Right lobe of liver (tissue), 6 donors: Measurements from ENCODE around the gene IVD. TPM values are rescaled to one million over a fixed set of nuclear protein-coding genes. Genes with fewer than 3 reads are reported as not detected.

Experiments used
- ATAC-seq, 4 donors: fragments of 200-7000 bp; cut with Tn5 transposase; one replicate each; pipeline ENCODE4 v1.9.1; 2020; ENCODE audit warnings: mild to moderate bottlenecking in 4 of 4, moderate library complexity in 4 of 4
- DNase-seq, 3 donors: peaks; one replicate each; pipeline ENCODE4 v3.0.0-alpha.2; 2020
- H3K27ac ChIP-seq, 3 donors: fragments of 200-600 bp; one replicate each; pipeline ENCODE4 v1.8.0; 2022
- H3K27me3 ChIP-seq, 2 donors: fragments of 200-600 bp; one replicate each; pipeline ENCODE4 v1.8.0; 2022
- H3K36me3 ChIP-seq, 4 donors: fragments of 200-600 bp; sonication (generic) in 1 of 4; one replicate each; pipeline versions ENCODE4 v1.5.1 to v1.8.0; 2017 to 2022; ENCODE audit warnings: control low read depth in 1 of 4
- H3K4me1 ChIP-seq, 4 donors: fragments of 200-600 bp; sonication (generic) in 1 of 4; one replicate each; pipeline versions ENCODE4 v1.5.1 to v1.8.0; 2017 to 2022; ENCODE audit warnings: control low read depth in 1 of 4
- H3K4me3 ChIP-seq, 3 donors: fragments of 200-600 bp; one replicate each; pipeline ENCODE4 v1.8.0; 2022
- H3K9me3 ChIP-seq, 4 donors: fragments of 200-600 bp; sonication (generic) in 1 of 4; one replicate each; pipeline versions ENCODE4 v1.5.1 to v1.8.0; 2017 to 2022; ENCODE audit warnings: control low read depth in 1 of 4
- CTCF ChIP-seq, 4 donors: fragments of 200-600 bp in 3 of 4; fragments of 450-650 bp in 1 of 4; IDR thresholded peaks; one replicate each; pipeline versions ENCODE4 v1.5.1 to v1.8.0; 2016 to 2022; ENCODE audit warnings: antibody characterized with exemption in 4 of 4, mild to moderate bottlenecking in 2 of 4
- POLR2A ChIP-seq: fragments of 450-650 bp; IDR thresholded peaks from one replicate; pipeline ENCODE4 v1.6.1; 2017; ENCODE audit warnings: antibody characterized with exemption, mild to moderate bottlenecking
- WGBS: methylation state at CpG from one replicate; pipeline ENCODE4 v1.1.6; 2018; ENCODE audit warnings: low coverage, low lambda C conversion rate; ENCODE audit not compliant: insufficient coverage; ENCODE audit errors: missing lambda C conversion rate; 5-methylcytosine and 5-hydroxymethylcytosine counted together
- intact Hi-C, 2 donors: fragments of 100-400 bp; cut with DNase I; formaldehyde crosslinking; loops; one replicate each; pipeline versions ENCODE4 v1.11.2 to v1.14.1; 2022
- total RNA-seq, 6 experiments: library from RNA; depleted of rRNA in 2 of 6; stranded (reverse); fragments of >200 nt in 2 of 6; fragmentation: NEBNext Ultra II Directional in 3 of 6; extraction: Animal tissue kit (Norgen Biotek cat#: 25700) in 3 of 6; gene quantifications; one replicate each; pipeline versions ENCODE4 v1.1.0 to v1.2.4, GENCODE V29; 2016 to 2023
- donor health status: DM: no; HTN: yes; CAD: no.
- donor health status: DM: no; HTN: no; CAD: no.
- donor health status: DM: no; HTN: no; CAD: no.
- donor health status: DM: no; HTN: yes; CAD: no.
- donor health status: DM: no; HTN: yes; CAD: no.

IVD gene
- total RNA-seq, 6 experiments from 2014 or later: 89.7 to 231 (median 122) TPM

- Histone ChIP-seq H3K27ac (no peak overlapping the region), H3K36me3 (no peaks in the 10 kb centered on the region), H3K4me1 (peaks cover 0 to 10% (median 0%) of the 10 kb centered on the region in 4 donors), H3K9me3 (no peaks in the 10 kb centered on the region), H3K27me3 (no peaks in the 10 kb centered on the region), H3K4me3 (peak overlapping the region; percentile 44 to 55 (median 46))
- WGBS: 11% methylated on average over 12 of the region's 31 CpGs
- intact Hi-C loops: no loop called here
- DNase-seq (peak in 1 of 3 donors; percentile 33), ATAC-seq (peak in 1 of 4 donors; percentile 6)
- TF ChIP-seq CTCF (IDR thresholded peaks at IDR 0.05) (peak in 1 of 4 donors; percentile 7), POLR2A (no peak)
Measured at GRCh38 chr15:40358471-40359353, 46.9 kb upstream of the IVD start.

DNA sequence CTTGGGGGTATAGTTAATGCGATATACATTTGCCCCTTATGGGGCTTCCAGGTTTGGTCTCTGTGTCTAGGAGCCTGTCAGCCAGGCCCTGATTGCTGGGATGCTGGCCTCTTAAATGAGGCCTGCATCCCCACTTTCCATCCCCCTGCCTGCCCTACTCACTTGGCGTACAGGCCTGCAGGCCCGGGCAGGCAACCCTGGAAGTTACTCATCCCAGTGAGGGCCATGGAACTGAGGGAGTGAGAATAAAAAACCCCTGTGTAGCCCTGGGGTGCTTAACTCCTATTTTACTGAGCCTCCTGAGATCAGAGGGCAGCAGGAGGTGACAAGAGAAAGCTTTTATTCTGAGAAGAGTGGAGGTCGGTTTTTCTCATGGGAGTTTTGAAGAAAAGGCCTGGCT, 45.6 kb upstream of the IVD start:
- 88% methylated on average over 1 of the region's 4 CpGs for WGBS

DNA sequence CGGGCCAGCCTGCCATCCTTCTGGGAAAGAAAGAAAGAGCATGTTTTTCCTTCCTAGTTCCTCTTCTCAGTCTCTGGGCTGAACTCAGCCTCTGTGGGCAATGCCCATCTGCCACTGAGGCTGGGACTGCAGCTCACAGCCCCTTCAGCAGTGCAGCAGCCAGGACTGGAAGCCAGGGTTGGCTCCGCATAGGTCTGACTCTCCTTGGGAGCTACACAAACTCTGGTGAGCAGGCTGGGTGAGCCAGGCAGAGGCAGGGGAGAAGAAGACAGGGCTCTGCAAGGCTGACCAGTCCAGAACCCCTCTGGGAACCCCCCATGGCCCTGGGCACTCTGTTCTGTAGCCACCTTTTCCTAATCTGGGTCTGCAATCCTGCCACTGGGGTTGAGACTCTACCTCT, 44.0 kb upstream of the IVD start:
- no peaks in the 10 kb centered on the region for H3K36me3 ChIP-seq
- no peaks in the 10 kb centered on the region for H3K9me3 ChIP-seq
- DNase-seq: no peak
- intact Hi-C loops: loop anchor here in 1 of 2 donors (10.0 kb wide), 1 partner anchor 53 kb away; no protein-coding TSS in a partner anchor
- H3K27ac ChIP-seq: no peak overlapping the region
- H3K4me3 ChIP-seq: no peak overlapping the region
- no peak for ATAC-seq
- H3K4me1 ChIP-seq: peaks cover 0 to 6% (median 3%) of the 10 kb centered on the region in 4 donors
- TF ChIP-seq CTCF (IDR thresholded peaks at IDR 0.05) (no peak), POLR2A (no peak)
- H3K27me3 ChIP-seq: no peaks in the 10 kb centered on the region
- 83% methylated on average over 2 of the region's 2 CpGs for WGBS

More for the DNA sequence above, 45.6 kb upstream of the IVD start:
- no peak for ATAC-seq
- H3K36me3 ChIP-seq: no peaks in the 10 kb centered on the region
- no peak for TF ChIP-seq CTCF (IDR thresholded peaks at IDR 0.05)
- TF ChIP-seq POLR2A: no peak
- DNase-seq: no peak
- peaks cover 0 to 3% (median 0%) of the 10 kb centered on the region in 4 donors for H3K4me1 ChIP-seq
- H3K27ac ChIP-seq: no peak overlapping the region
- intact Hi-C loops: loop anchor here in 1 of 2 donors (10.0 kb wide), 1 partner anchor 55 kb away; no protein-coding TSS in a partner anchor
- no peaks in the 10 kb centered on the region for H3K27me3 ChIP-seq
- no peak overlapping the region for H3K4me3 ChIP-seq
- no peaks in the 10 kb centered on the region for H3K9me3 ChIP-seq

- DNase-seq (peak in 1 of 3 donors; percentile 9), ATAC-seq (no peak)
- WGBS: 87% methylated on average over 7 of the region's 8 CpGs
- no peak overlapping the region for H3K4me3 ChIP-seq
- no peaks in the 10 kb centered on the region for H3K9me3 ChIP-seq
- TF ChIP-seq POLR2A (no peak), CTCF (IDR thresholded peaks at IDR 0.05) (no peak)
- intact Hi-C loops: loop anchor here in 1 of 2 donors (10.0 kb wide), 1 partner anchor 51 kb away; no protein-coding TSS in a partner anchor
- no peaks in the 10 kb centered on the region for H3K36me3 ChIP-seq
- H3K27ac ChIP-seq: no peak overlapping the region
- no peaks in the 10 kb centered on the region for H3K27me3 ChIP-seq
- H3K4me1 ChIP-seq: peaks cover 0 to 16% (median 8%) of the 10 kb centered on the region in 4 donors
Measured at GRCh38 chr15:40363611-40364010, 42.0 kb upstream of the IVD start.
